HG03469 (cell line): Measurements from ENCODE around the gene GATM.
"Not testable (repeated sequence)": the region's sequence is repeated elsewhere in the genome, so short reads cannot be mapped to it uniquely, and the experiment has no call there.

Experiments used
- ATAC-seq: cut with Tn5 transposase; IDR thresholded peaks from one replicate; pipeline ENCODE4 v1.9.1; 2021; ENCODE audit warnings: mild to moderate bottlenecking, moderate library complexity, moderate number of reproducible peaks; ENCODE audit not compliant: unreplicated experiment

The GATM gene

GRCh38 chr15:45355860-45356259 lies 22.5 kb downstream of the GATM start:
- no peak for ATAC-seq

GRCh38 chr15:45354711-45355110 lies 23.6 kb downstream of the GATM start:
- ATAC-seq, result no peak

GRCh38 chr15:45351227-45351626 lies 27.1 kb downstream of the GATM start:
- ATAC-seq, result no peak

- no peak for ATAC-seq
Observed at GRCh38 chr15:45349623-45350022, 28.7 kb downstream of the GATM start.

- ATAC-seq, result no peak
Observed at GRCh38 chr15:45347989-45348388, 30.4 kb downstream of the GATM start.

- ATAC-seq, result no peak
Observed at GRCh38 chr15:45347033-45347432, 31.3 kb downstream of the GATM start.

GRCh38 chr15:45346381-45346780 lies 32.0 kb downstream of the GATM start:
- ATAC-seq, result no peak

- ATAC-seq, result no peak
Observed at GRCh38 chr15:45343258-45343860, 35.0 kb downstream of the GATM start.

GRCh38 chr15:45341790-45342189 lies 36.6 kb downstream of the GATM start:
- no peak for ATAC-seq

GRCh38 chr15:45340429-45340828 lies 37.9 kb downstream of the GATM start:
- no peak for ATAC-seq

GRCh38 chr15:45338417-45338816 lies 39.9 kb downstream of the GATM start:
- ATAC-seq, result no peak

- ATAC-seq, result no peak
Observed at GRCh38 chr15:45337224-45337623, 41.1 kb downstream of the GATM start.

GRCh38 chr15:45333550-45333949 lies 44.8 kb downstream of the GATM start:
- ATAC-seq, result no peak

GRCh38 chr15:45332694-45333093 lies 45.6 kb downstream of the GATM start:
- no peak for ATAC-seq

GRCh38 chr15:45331972-45332371 lies 46.4 kb downstream of the GATM start:
- ATAC-seq, result no peak

GRCh38 chr15:45328663-45329062 lies 49.7 kb downstream of the GATM start:
- no peak for ATAC-seq

- ATAC-seq, result no peak
Observed at GRCh38 chr15:45326741-45327140, 51.6 kb downstream of the GATM start.

GRCh38 chr15:45326280-45326679 lies 52.1 kb downstream of the GATM start:
- ATAC-seq, result no peak

- no peak for ATAC-seq
Observed at GRCh38 chr15:45320581-45321205, 57.7 kb downstream of the GATM start.

- no peak for ATAC-seq
Observed at GRCh38 chr15:45319472-45320214, 58.7 kb downstream of the GATM start.

GRCh38 chr15:45314960-45315359 lies 63.4 kb downstream of the GATM start:
- no peak for ATAC-seq

GRCh38 chr15:45314117-45314516 lies 64.2 kb downstream of the GATM start:
- not testable (repeated sequence) for ATAC-seq
